GM10248 (cell line): ENCODE results near the gene NFU1.
"Not testable (repeated sequence)": the region's sequence is repeated elsewhere in the genome, so short reads cannot be mapped to it uniquely, and the experiment has no call there.

Source experiments
- CTCF ChIA-PET: fragments of 300-600 bp; sonication (Branson Sonifier 250); formaldehyde crosslinking; extraction: SDS; loops from one replicate; lab custom pipeline; 2021; ENCODE audit warnings: antibody characterized with exemption; lab: Yijun Ruan, JAX
- POLR2A ChIA-PET: fragments of 350-650 bp; sonication (Branson Sonifier 250); formaldehyde crosslinking; extraction: SDS; loops from one replicate; lab custom pipeline; 2020; ENCODE audit warnings: antibody characterized with exemption; lab: Yijun Ruan, JAX
- DNase-seq: peaks from one replicate; pipeline ENCODE4 v3.0.0; 2012; ENCODE audit errors: extremely low spot score
- TF ChIP-seq, protein P1 (sequence below): IDR thresholded peaks from 2 replicates; pipeline ENCODE4 v1.5.1; 2012; ENCODE audit warnings: mild to moderate bottlenecking, low read depth; ENCODE audit errors: extremely low read depth, missing control alignments, control extremely low read depth

NFU1 gene

DNA sequence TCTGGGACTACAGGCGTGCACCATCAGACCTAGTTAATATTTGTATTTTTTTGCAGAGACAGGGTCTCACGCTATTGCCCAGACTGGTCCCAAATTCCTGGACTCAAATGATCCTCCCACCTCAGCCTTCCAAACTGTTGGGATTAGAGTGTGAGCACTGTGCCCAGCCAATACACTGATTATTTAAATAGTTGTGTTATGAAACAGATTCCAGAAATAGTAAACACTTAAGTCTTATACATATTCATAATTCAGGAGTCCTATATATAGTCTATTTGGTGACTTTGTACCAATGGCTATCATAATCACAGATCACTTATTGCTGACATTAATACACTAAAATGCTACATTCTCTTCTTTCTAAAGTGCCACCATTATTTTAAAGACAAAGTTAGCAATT lies 12.8 kb downstream of the NFU1 start:
- TF ChIP-seq, protein P1, sequence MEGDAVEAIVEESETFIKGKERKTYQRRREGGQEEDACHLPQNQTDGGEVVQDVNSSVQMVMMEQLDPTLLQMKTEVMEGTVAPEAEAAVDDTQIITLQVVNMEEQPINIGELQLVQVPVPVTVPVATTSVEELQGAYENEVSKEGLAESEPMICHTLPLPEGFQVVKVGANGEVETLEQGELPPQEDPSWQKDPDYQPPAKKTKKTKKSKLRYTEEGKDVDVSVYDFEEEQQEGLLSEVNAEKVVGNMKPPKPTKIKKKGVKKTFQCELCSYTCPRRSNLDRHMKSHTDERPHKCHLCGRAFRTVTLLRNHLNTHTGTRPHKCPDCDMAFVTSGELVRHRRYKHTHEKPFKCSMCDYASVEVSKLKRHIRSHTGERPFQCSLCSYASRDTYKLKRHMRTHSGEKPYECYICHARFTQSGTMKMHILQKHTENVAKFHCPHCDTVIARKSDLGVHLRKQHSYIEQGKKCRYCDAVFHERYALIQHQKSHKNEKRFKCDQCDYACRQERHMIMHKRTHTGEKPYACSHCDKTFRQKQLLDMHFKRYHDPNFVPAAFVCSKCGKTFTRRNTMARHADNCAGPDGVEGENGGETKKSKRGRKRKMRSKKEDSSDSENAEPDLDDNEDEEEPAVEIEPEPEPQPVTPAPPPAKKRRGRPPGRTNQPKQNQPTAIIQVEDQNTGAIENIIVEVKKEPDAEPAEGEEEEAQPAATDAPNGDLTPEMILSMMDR = no peak
- CTCF ChIA-PET = no interaction called here
- POLR2A ChIA-PET = no interaction called here
- no peak for DNase-seq

- POLR2A ChIA-PET = interaction anchor here (0.7 kb wide), 1 partner anchor 1488 kb away, joined by 3 read pairs; no protein-coding TSS in a partner anchor
- no peak for DNase-seq
- CTCF ChIA-PET = interaction anchor here (1.2 kb wide), 2 partner anchors 9 to 17 kb away, joined by 3 to 4 read pairs; no protein-coding TSS in a partner anchor
- TF ChIP-seq, protein P1 = no peak
Observed at GRCh38 chr2:69422198-69422597, 15.0 kb downstream of the NFU1 start.

- POLR2A ChIA-PET, DNase-seq: not testable (repeated sequence)
Observed at GRCh38 chr2:69419111-69419510, 18.1 kb downstream of the NFU1 start.

GRCh38 chr2:69416147-69416546 lies 21.1 kb downstream of the NFU1 start:
- ChIA-PET CTCF (no interaction called here), POLR2A (no interaction called here)
- TF ChIP-seq, protein P1 = no peak

More at GRCh38 chr2:69419111-69419510, 18.1 kb downstream of the NFU1 start:
- CTCF ChIA-PET = interaction anchor here (1.5 to 2.3 kb wide), 2 partner anchors 14 to 18 kb away, joined by 3 to 14 read pairs; partner anchors contain the start of gene NFU1

DNA sequence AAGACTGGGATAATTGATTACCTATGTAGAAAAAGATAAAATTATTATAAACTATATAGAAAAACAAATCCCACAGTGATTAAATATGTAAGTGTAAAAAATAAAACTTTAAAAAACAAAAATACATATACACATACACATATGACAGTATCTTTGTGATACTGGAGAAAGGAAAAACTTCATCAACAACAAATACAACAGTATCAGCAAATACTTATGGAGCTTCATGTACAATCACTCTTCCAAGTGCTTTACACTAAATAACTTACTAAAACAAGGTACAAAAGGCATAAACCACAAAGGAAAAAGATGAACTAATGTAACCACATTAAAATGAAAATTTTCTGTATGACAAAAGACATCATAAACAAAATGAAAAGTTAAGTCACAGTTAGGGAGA lies 26.1 kb downstream of the NFU1 start:
- POLR2A ChIA-PET = no interaction called here
- TF ChIP-seq, protein P1 = no peak
- no peak for DNase-seq
- CTCF ChIA-PET = no interaction called here

More at GRCh38 chr2:69416147-69416546, 21.1 kb downstream of the NFU1 start:
- DNase-seq = no peak

- POLR2A ChIA-PET = no interaction called here
- TF ChIP-seq, protein P1 = no peak
- CTCF ChIA-PET = interaction anchor here (1.1 kb wide), 1 partner anchor 15 kb away, joined by 5 read pairs; no protein-coding TSS in a partner anchor
- DNase-seq = no peak
Observed at GRCh38 chr2:69405306-69405705, 31.9 kb downstream of the NFU1 start.

DNA sequence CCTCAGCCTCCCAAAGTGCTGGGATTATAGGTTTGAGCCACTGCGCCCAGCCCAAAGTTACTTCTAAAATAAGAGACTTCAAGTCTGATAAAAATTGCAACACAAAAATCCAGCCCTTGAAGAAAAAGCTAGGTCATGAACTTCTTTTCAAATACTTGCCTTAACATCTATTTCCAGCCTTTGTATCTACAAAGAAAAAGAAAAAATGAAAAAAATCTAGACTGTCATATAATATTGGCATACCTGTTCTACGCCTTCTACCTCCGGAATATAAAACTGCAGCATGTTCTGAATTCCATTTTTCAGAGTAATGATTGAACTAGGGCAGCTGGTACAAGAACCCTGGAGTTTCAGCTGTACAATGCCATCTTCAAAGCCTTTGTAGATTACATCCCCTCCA lies 37.1 kb downstream of the NFU1 start:
- TF ChIP-seq, protein P1 = no peak
- DNase-seq = no peak
- CTCF ChIA-PET = interaction anchor here (1.3 kb wide), 1 partner anchor 10 kb away, joined by 4 read pairs; no protein-coding TSS in a partner anchor
- POLR2A ChIA-PET = no interaction called here
